ENCODE measurements around the gene TYK2. TPM values are rescaled to one million over a fixed set of nuclear protein-coding genes. Genes with fewer than 3 reads are reported as not detected.

TYK2 gene
- total RNA-seq, 3 donors from 2014 or later, result 104 to 142 (median 123) TPM

DNA sequence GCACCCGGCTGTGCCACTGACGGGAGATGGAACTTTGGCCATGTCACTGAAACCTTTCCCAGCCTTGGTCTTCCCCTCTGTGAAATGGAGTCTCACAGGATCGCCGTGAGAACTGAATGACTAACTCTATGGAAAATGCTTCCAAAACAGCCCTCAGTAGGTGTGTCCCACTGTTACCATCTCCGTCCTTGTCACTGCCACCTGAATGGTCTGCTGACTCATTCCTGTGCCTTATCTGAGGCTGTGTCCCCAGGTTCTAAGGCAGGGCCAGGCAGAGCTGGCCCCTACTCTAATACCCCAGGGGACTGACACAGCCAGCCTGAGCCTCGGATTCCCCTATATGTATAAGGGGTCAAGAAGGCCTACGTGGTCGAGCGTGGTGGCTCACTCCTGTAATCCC lies 18.4 kb upstream of the TYK2 start:
- intact Hi-C loops (cut with DNase I, micrococcal nuclease), result no loop called here
- no peak for DNase-seq
- no peak overlapping the region for H3K4me3 ChIP-seq
- H3K4me1 ChIP-seq (ENCODE audit: low read depth), result peaks cover 20% of the 10 kb centered on the region
- H3K9me3 ChIP-seq, result no peaks in the 10 kb centered on the region
- peaks cover 5% of the 10 kb centered on the region for H3K36me3 ChIP-seq (ENCODE audit: low read depth)
- TF ChIP-seq CTCF (IDR thresholded peaks at IDR 0.05), result no peak
- no peak for ATAC-seq

DNA sequence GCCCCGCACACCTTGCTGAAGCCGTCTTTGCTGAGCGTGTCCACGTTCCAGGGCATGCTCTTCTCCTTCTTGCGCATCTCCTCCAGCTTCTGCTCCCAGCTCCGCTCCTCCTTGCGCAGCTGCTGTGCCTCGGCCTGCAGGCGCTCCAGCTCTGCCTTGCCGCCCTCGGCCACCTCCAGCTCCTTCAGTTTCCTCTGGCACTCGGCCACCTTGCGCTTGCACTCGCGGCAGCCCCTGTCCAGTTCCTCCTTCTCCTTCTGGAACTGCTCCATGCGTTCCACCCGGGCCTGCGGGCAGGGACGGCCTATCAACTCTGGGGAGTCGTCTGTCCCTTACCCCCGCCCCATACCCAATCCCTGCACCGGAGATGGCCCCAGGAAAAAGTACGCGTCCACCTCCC lies 15.5 kb upstream of the TYK2 start:
- no peak overlapping the region for H3K4me3 ChIP-seq
- no peaks in the 10 kb centered on the region for H3K9me3 ChIP-seq
- peaks cover 11% of the 10 kb centered on the region for H3K36me3 ChIP-seq (ENCODE audit: low read depth)
- intact Hi-C loops (cut with DNase I, micrococcal nuclease), result no loop called here
- no peak for ATAC-seq
- TF ChIP-seq CTCF (IDR thresholded peaks at IDR 0.05), result no peak
- DNase-seq, result no peak
- H3K4me1 ChIP-seq (ENCODE audit: low read depth), result peaks cover 6% of the 10 kb centered on the region

GRCh38 chr19:10395436-10395835 lies 15.1 kb upstream of the TYK2 start:
- intact Hi-C loops (cut with DNase I, micrococcal nuclease), result no loop called here
- ATAC-seq (no peak), DNase-seq (no peak)
- no peak overlapping the region for H3K4me3 ChIP-seq
- H3K4me1 ChIP-seq (ENCODE audit: low read depth), result peaks cover 1% of the 10 kb centered on the region
- no peaks in the 10 kb centered on the region for H3K9me3 ChIP-seq
- no peak for TF ChIP-seq CTCF (IDR thresholded peaks at IDR 0.05)
- peaks cover 11% of the 10 kb centered on the region for H3K36me3 ChIP-seq (ENCODE audit: low read depth)

GRCh38 chr19:10395003-10395402 lies 14.6 kb upstream of the TYK2 start:
- Histone ChIP-seq H3K9me3 (no peaks in the 10 kb centered on the region), H3K4me3 (no peak overlapping the region), H3K36me3 (ENCODE audit: low read depth) (peaks cover 11% of the 10 kb centered on the region), H3K4me1 (ENCODE audit: low read depth) (no peaks in the 10 kb centered on the region)
- no peak for DNase-seq
- no peak for TF ChIP-seq CTCF (IDR thresholded peaks at IDR 0.05)
- no peak for ATAC-seq
- intact Hi-C loops (cut with DNase I, micrococcal nuclease), result no loop called here

GRCh38 chr19:10393137-10393536 lies 12.8 kb upstream of the TYK2 start:
- H3K4me1 ChIP-seq (ENCODE audit: low read depth), result no peaks in the 10 kb centered on the region
- DNase-seq, result no peak
- no peak overlapping the region for H3K4me3 ChIP-seq
- intact Hi-C loops (cut with DNase I, micrococcal nuclease), result no loop called here
- ATAC-seq, result no peak
- H3K9me3 ChIP-seq, result no peaks in the 10 kb centered on the region
- peaks cover 11% of the 10 kb centered on the region for H3K36me3 ChIP-seq (ENCODE audit: low read depth)
- no peak for TF ChIP-seq CTCF (IDR thresholded peaks at IDR 0.05)

- Histone ChIP-seq H3K4me3 (no peak overlapping the region), H3K4me1 (ENCODE audit: low read depth) (no peaks in the 10 kb centered on the region), H3K36me3 (ENCODE audit: low read depth) (peaks cover 11% of the 10 kb centered on the region), H3K9me3 (no peaks in the 10 kb centered on the region)
- DNase-seq (no peak), ATAC-seq (no peak)
- intact Hi-C loops (cut with DNase I, micrococcal nuclease), result no loop called here
- TF ChIP-seq CTCF (IDR thresholded peaks at IDR 0.05), result no peak
Observed at GRCh38 chr19:10392120-10392519, 11.7 kb upstream of the TYK2 start.
